ENCODE data around the gene CUX1. TPM values are rescaled to one million over a fixed set of nuclear protein-coding genes. Genes with fewer than 3 reads are reported as not detected.

The CUX1 gene
- total and polyA plus RNA-seq, 4 donors, result 40.5 to 138 (median 69.1) TPM

- Histone ChIP-seq H3K4me1 (ENCODE audit: control insufficient read depth in 5 of 5, insufficient read depth in 5 of 5, low read length in 5 of 5) (no peaks in the 10 kb centered on the region), H3K27me3 (ENCODE audit: control insufficient read depth in 3 of 3, insufficient read depth in 3 of 3, low read length in 2 of 3) (no peaks in the 10 kb centered on the region), H3K36me3 (ENCODE audit: control insufficient read depth in 4 of 4, insufficient read depth in 4 of 4, low read length in 4 of 4) (peaks cover 8 to 34% (median 23%) of the 10 kb centered on the region in 4 donors), H3K27ac (ENCODE audit: low read depth in 1 of 2, low read length in 1 of 2) (no peak overlapping the region), H3K9ac (ENCODE audit: insufficient read depth in 1 of 2, low read length in 2 of 2) (no peak overlapping the region), H3K4me3 (no peak overlapping the region), H3K9me3 (ENCODE audit: control insufficient read depth in 4 of 4, insufficient read depth in 3 of 4, low read length in 3 of 4) (no peaks in the 10 kb centered on the region)
- 96 to 97% methylated on average over 15 of the region's 15 CpGs for WGBS, 2 donors
- TF ChIP-seq CTCF (IDR thresholded peaks at IDR 0.05; ENCODE audit: control extremely low read depth, extremely low read depth), result no peak
- DNase-seq (no peak), ATAC-seq (ENCODE audit: insufficient read depth, low FRiP score) (no peak)
Observed at GRCh38 chr7:102115931-102116330, 298.5 kb downstream of the CUX1 start.

- no peak for DNase-seq
- TF ChIP-seq CTCF (IDR thresholded peaks at IDR 0.05; ENCODE audit: control extremely low read depth, extremely low read depth), result no peak
- Histone ChIP-seq H3K36me3 (ENCODE audit: control insufficient read depth in 4 of 4, insufficient read depth in 4 of 4, low read length in 4 of 4) (peaks cover 8 to 30% (median 17%) of the 10 kb centered on the region in 4 donors), H3K9ac (ENCODE audit: insufficient read depth in 1 of 2, low read length in 2 of 2) (no peak overlapping the region), H3K27me3 (ENCODE audit: control insufficient read depth in 3 of 3, insufficient read depth in 3 of 3, low read length in 2 of 3) (no peaks in the 10 kb centered on the region), H3K9me3 (ENCODE audit: control insufficient read depth in 4 of 4, insufficient read depth in 3 of 4, low read length in 3 of 4) (no peaks in the 10 kb centered on the region), H3K4me3 (no peak overlapping the region), H3K27ac (ENCODE audit: low read depth in 1 of 2, low read length in 1 of 2) (no peak overlapping the region), H3K4me1 (ENCODE audit: control insufficient read depth in 5 of 5, insufficient read depth in 5 of 5, low read length in 5 of 5) (peaks cover 4 to 15% (median 7%) of the 10 kb centered on the region in 5 donors)
- 93 to 98% methylated on average over 6 of the region's 6 CpGs for WGBS, 2 donors
- no peak for ATAC-seq (ENCODE audit: insufficient read depth, low FRiP score)
Observed at GRCh38 chr7:102117743-102118142, 300.3 kb downstream of the CUX1 start.

GRCh38 chr7:102119213-102119651 is 301.8 kb downstream of the CUX1 start:
- no peaks in the 10 kb centered on the region for H3K9me3 ChIP-seq (ENCODE audit: control insufficient read depth in 4 of 4, insufficient read depth in 3 of 4, low read length in 3 of 4)
- H3K9ac ChIP-seq (ENCODE audit: insufficient read depth in 1 of 2, low read length in 2 of 2), result no peak overlapping the region
- H3K27ac ChIP-seq (ENCODE audit: low read depth in 1 of 2, low read length in 1 of 2), result no peak overlapping the region
- H3K4me1 ChIP-seq (ENCODE audit: control insufficient read depth in 5 of 5, insufficient read depth in 5 of 5, low read length in 5 of 5), result peaks cover 4 to 15% (median 7%) of the 10 kb centered on the region in 5 donors
- no peak for TF ChIP-seq CTCF (IDR thresholded peaks at IDR 0.05; ENCODE audit: control extremely low read depth, extremely low read depth)
- H3K36me3 ChIP-seq (ENCODE audit: control insufficient read depth in 4 of 4, insufficient read depth in 4 of 4, low read length in 4 of 4), result peaks cover 4 to 19% (median 12%) of the 10 kb centered on the region in 4 donors
- WGBS, 2 donors, result 83 to 85% methylated on average over 14 of the region's 14 CpGs
- no peaks in the 10 kb centered on the region for H3K27me3 ChIP-seq (ENCODE audit: control insufficient read depth in 3 of 3, insufficient read depth in 3 of 3, low read length in 2 of 3)
- DNase-seq, result peak in 2 of 3 donors; percentile 41 to 67
- H3K4me3 ChIP-seq, result no peak overlapping the region
- no peak for ATAC-seq (ENCODE audit: insufficient read depth, low FRiP score)

DNA sequence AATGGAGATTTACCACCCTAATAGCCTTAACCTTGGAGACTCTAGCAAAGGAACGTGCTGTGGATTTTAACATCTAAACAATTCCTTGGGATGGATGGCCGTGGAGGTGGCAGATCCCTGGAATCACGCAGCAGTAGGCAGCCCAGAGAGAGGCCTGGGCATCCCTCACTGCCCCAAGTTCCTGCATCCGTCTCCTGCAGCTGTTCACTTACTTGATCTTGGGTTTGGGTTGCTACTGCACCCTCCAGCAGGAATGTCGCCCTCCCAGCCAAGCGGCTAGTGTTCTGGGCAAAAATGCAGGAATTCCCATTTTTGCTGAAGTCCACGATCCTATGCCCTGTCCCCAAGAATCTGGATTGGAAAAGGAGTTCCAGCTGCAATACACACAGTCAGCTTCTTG is 302.5 kb downstream of the CUX1 start:
- no peak for ATAC-seq (ENCODE audit: insufficient read depth, low FRiP score)
- no peak for TF ChIP-seq CTCF (IDR thresholded peaks at IDR 0.05; ENCODE audit: control extremely low read depth, extremely low read depth)

More for the DNA sequence above, 302.5 kb downstream of the CUX1 start:
- Histone ChIP-seq H3K27me3 (ENCODE audit: control insufficient read depth in 3 of 3, insufficient read depth in 3 of 3, low read length in 2 of 3) (no peaks in the 10 kb centered on the region), H3K27ac (ENCODE audit: low read depth in 1 of 2, low read length in 1 of 2) (no peak overlapping the region), H3K4me3 (no peak overlapping the region), H3K36me3 (ENCODE audit: control insufficient read depth in 4 of 4, insufficient read depth in 4 of 4, low read length in 4 of 4) (peaks cover 4 to 16% (median 12%) of the 10 kb centered on the region in 4 donors), H3K9ac (ENCODE audit: insufficient read depth in 1 of 2, low read length in 2 of 2) (no peak overlapping the region), H3K9me3 (ENCODE audit: control insufficient read depth in 4 of 4, insufficient read depth in 3 of 4, low read length in 3 of 4) (no peaks in the 10 kb centered on the region), H3K4me1 (ENCODE audit: control insufficient read depth in 5 of 5, insufficient read depth in 5 of 5, low read length in 5 of 5) (peaks cover 4 to 15% (median 10%) of the 10 kb centered on the region in 5 donors)
- no peak for DNase-seq
- WGBS, 2 donors, result 90 to 96% methylated on average over 7 of the region's 7 CpGs
